ENCODE data around the gene MT1B.

The MT1B gene

GRCh38 chr16:56610017-56610608 lies 41.6 kb upstream of the MT1B start:
- Mint-ChIP-seq H3K4me3 (peak overlapping the region; percentile 84 to 88 (median 86)), H3K36me3 (ENCODE audit: low read depth) (no peaks in the 10 kb centered on the region), H3K9me3 (no peaks in the 10 kb centered on the region), H3K4me1 (peaks cover 50% of the 10 kb centered on the region), H3K27ac (peak overlapping the region; percentile 14 to 48 (median 47)), H3K27me3 (ENCODE audit: low read depth) (peaks cover 47% of the 10 kb centered on the region)
- no peak for TF ChIP-seq CTCF (IDR thresholded peaks at IDR 0.05; ENCODE audit: unreplicated experiment in 3 of 3)

- no peak for TF ChIP-seq CTCF (IDR thresholded peaks at IDR 0.05; ENCODE audit: unreplicated experiment in 3 of 3)
- H3K27me3 Mint-ChIP-seq (ENCODE audit: low read depth), result peaks cover 45% of the 10 kb centered on the region
- H3K9me3 Mint-ChIP-seq, result no peaks in the 10 kb centered on the region
- no peaks in the 10 kb centered on the region for H3K36me3 Mint-ChIP-seq (ENCODE audit: low read depth)
- H3K4me3 Mint-ChIP-seq, result peak overlapping the region; percentile 47 to 77 (median 55)
- H3K4me1 Mint-ChIP-seq, result peaks cover 50% of the 10 kb centered on the region
- H3K27ac Mint-ChIP-seq, result peak overlapping the region; percentile 14 to 48 (median 47)
These were observed 41.0 kb upstream of the MT1B start for GRCh38 chr16:56610609-56611111.

GRCh38 chr16:56611281-56611833 lies 40.3 kb upstream of the MT1B start:
- Mint-ChIP-seq H3K9me3 (no peaks in the 10 kb centered on the region), H3K4me3 (peak overlapping the region in 2 of 3 experiments; percentile 13 to 42), H3K27ac (peak overlapping the region in 2 of 3 experiments; percentile 14 to 29), H3K27me3 (ENCODE audit: low read depth) (peaks cover 47% of the 10 kb centered on the region), H3K4me1 (peaks cover 47% of the 10 kb centered on the region), H3K36me3 (ENCODE audit: low read depth) (no peaks in the 10 kb centered on the region)
- no peak for TF ChIP-seq CTCF (IDR thresholded peaks at IDR 0.05; ENCODE audit: unreplicated experiment in 3 of 3)

- no peaks in the 10 kb centered on the region for H3K36me3 Mint-ChIP-seq (ENCODE audit: low read depth)
- H3K27me3 Mint-ChIP-seq (ENCODE audit: low read depth), result peaks cover 66% of the 10 kb centered on the region
- H3K4me3 Mint-ChIP-seq, result no peak overlapping the region
- H3K4me1 Mint-ChIP-seq, result peaks cover 31% of the 10 kb centered on the region
- TF ChIP-seq CTCF (IDR thresholded peaks at IDR 0.05; ENCODE audit: unreplicated experiment in 3 of 3), result no peak
- H3K27ac Mint-ChIP-seq, result no peak overlapping the region
- no peaks in the 10 kb centered on the region for H3K9me3 Mint-ChIP-seq
These were observed 38.0 kb upstream of the MT1B start for GRCh38 chr16:56613706-56614105.

GRCh38 chr16:56614549-56614991 lies 37.1 kb upstream of the MT1B start:
- H3K36me3 Mint-ChIP-seq (ENCODE audit: low read depth), result no peaks in the 10 kb centered on the region
- no peak overlapping the region for H3K27ac Mint-ChIP-seq
- TF ChIP-seq CTCF (IDR thresholded peaks at IDR 0.05; ENCODE audit: unreplicated experiment in 3 of 3), result no peak
- no peaks in the 10 kb centered on the region for H3K9me3 Mint-ChIP-seq
- H3K4me3 Mint-ChIP-seq, result no peak overlapping the region
- peaks cover 22% of the 10 kb centered on the region for H3K4me1 Mint-ChIP-seq
- H3K27me3 Mint-ChIP-seq (ENCODE audit: low read depth), result peaks cover 67% of the 10 kb centered on the region

GRCh38 chr16:56615353-56615752 lies 36.3 kb upstream of the MT1B start:
- Mint-ChIP-seq H3K27ac (no peak overlapping the region), H3K4me1 (peaks cover 16% of the 10 kb centered on the region), H3K9me3 (no peaks in the 10 kb centered on the region), H3K27me3 (ENCODE audit: low read depth) (peaks cover 70% of the 10 kb centered on the region), H3K36me3 (ENCODE audit: low read depth) (no peaks in the 10 kb centered on the region), H3K4me3 (no peak overlapping the region)
- TF ChIP-seq CTCF (IDR thresholded peaks at IDR 0.05; ENCODE audit: unreplicated experiment in 3 of 3), result no peak
